Activated CD4-positive, alpha-beta memory T cell treated with anti-CD3 and anti-CD28 coated beads, Interleukin-2, amount 10 ng/mL, durations not matched to agents 7 days and 5 days (primary cell): ENCODE data around the gene NDUFC2. TPM values are rescaled to one million over a fixed set of nuclear protein-coding genes. Genes with fewer than 3 reads are reported as not detected.

Experiments
- CTCF ChIA-PET: fragments of 350-600 bp; sonication (Branson Sonifier 250); formaldehyde crosslinking; loops from one replicate; lab custom pipeline; 2021; ENCODE audit warnings: antibody characterized with exemption, inconsistent platforms; lab: Charles Lee
- POLR2A ChIA-PET: fragments of 350-600 bp; sonication (Branson Sonifier 250); formaldehyde crosslinking; loops from one replicate; lab custom pipeline; 2021; ENCODE audit warnings: antibody characterized with exemption; lab: Charles Lee
- DNase-seq: peaks from one replicate; pipeline ENCODE4 v3.0.0-alpha.2; 2020
- H3K27ac Mint-ChIP-seq: one replicate; pipeline ENCODE4 v1.8.0; 2021; ENCODE audit warnings: mild to moderate bottlenecking, mixed read lengths
- H3K27me3 Mint-ChIP-seq: one replicate; pipeline ENCODE4 v1.8.0; 2021; ENCODE audit warnings: mixed read lengths
- H3K36me3 Mint-ChIP-seq: one replicate; pipeline ENCODE4 v1.8.0; 2021; ENCODE audit warnings: low read depth, mixed read lengths
- H3K4me1 Mint-ChIP-seq: one replicate; pipeline ENCODE4 v1.8.0; 2021; ENCODE audit warnings: mixed read lengths
- H3K4me3 Mint-ChIP-seq: one replicate; pipeline ENCODE4 v1.8.0; 2021; ENCODE audit warnings: mild to moderate bottlenecking, mixed read lengths
- H3K9me3 Mint-ChIP-seq: one replicate; pipeline ENCODE4 v1.8.0; 2021; ENCODE audit warnings: mixed read lengths
- total RNA-seq, 2 experiments: library from RNA; stranded (reverse); gene quantifications; one replicate each; pipeline ENCODE4 v1.2.3, GENCODE V29; 2021

The NDUFC2 gene
- total RNA-seq, 2 experiments from 2014 or later, result 204 to 210 TPM

DNA sequence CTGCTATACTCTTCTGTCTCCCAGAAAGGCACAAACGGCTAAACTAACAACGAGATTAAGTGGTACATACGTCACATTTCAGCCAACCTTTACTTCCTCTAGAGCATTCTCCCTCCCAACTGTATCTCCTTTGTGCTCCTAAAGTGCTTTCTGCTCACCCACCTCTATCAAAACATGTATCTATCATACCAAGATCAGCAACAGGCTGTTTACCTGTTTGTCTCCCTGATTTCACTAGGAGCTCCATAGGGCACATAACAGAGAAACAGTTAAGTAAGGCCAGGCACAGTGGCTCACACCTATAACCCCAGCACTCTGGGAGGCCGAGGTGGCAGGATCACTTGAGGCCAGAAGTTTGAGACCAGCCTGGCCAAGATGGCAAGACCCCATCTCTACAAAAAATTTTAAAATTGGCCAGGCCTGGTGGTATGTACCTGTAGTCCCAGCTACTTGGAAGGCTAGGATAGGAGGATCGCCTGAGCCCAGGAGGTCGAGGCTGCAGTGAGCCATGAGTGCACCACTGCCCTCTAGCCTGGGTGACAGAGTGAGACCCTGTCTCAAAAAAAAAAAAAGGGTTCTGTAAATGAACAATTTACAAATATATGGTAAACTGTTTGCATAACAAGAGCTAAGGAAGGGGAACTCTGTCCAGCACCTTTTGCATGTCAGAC lies 2.8 kb downstream of the NDUFC2 start:
- Mint-ChIP-seq H3K36me3 (peaks cover 26% of the 10 kb centered on the region), H3K4me1 (peaks cover 53% of the 10 kb centered on the region), H3K4me3 (no peak overlapping the region), H3K27me3 (no peaks in the 10 kb centered on the region), H3K27ac (no peak overlapping the region), H3K9me3 (no peaks in the 10 kb centered on the region)
- POLR2A ChIA-PET, result interaction anchor here (0.6 to 1.0 kb wide), 3 partner anchors 37 to 210 kb away, joined by 3 to 5 read pairs (median 4); no protein-coding TSS in a partner anchor
- no peak for DNase-seq
- CTCF ChIA-PET, result interaction anchor here (0.6 to 2.1 kb wide), 4 partner anchors 31 to 488 kb away, joined by 3 to 9 read pairs (median 6); no protein-coding TSS in a partner anchor

DNA sequence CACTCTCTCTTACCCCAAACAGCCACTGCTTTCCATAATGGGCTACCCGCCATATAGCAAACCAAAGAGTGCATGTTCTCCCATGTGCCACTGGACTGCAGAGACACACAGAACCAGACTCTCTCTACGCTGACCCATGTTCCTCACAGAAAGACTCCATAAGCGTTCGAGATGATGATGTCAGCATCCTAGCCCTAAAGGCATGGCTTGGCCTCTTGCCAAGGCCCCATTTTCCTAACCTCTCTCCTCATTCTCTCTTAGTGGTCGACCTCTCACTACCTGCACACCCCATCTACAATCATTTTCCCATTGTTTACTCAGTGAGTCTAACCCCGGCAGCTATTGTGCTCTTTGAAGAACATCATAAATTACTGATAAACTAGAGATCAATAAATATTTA lies 4.9 kb downstream of the NDUFC2 start:
- POLR2A ChIA-PET, result no interaction called here
- DNase-seq, result no peak
- no peak overlapping the region for H3K4me3 Mint-ChIP-seq
- H3K9me3 Mint-ChIP-seq, result no peaks in the 10 kb centered on the region
- H3K36me3 Mint-ChIP-seq, result peaks cover 35% of the 10 kb centered on the region
- CTCF ChIA-PET, result interaction anchor here (0.6 kb wide), 1 partner anchor 585 kb away, joined by 6 read pairs; no protein-coding TSS in a partner anchor
- H3K4me1 Mint-ChIP-seq, result peaks cover 32% of the 10 kb centered on the region
- no peak overlapping the region for H3K27ac Mint-ChIP-seq
- H3K27me3 Mint-ChIP-seq, result no peaks in the 10 kb centered on the region

DNA sequence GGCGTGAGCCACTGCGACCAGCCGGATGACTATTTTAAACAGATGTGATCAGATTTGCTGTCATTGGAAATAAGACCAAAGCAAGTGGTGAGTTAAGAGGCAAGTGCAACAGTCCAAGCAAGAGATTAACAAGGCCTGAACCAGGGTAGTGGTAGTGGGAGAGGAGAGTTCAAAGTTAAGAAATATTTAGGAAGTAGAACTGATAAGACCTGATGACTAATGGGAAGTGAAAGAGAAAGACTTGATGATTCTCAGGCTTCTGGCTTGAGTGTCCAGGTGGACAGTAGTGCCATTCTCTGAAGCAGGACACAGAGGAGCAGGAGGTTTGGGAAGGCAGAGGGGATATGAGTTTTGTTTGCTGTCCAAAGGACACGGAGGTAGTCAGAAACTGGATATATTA lies 7.2 kb downstream of the NDUFC2 start:
- H3K9me3 Mint-ChIP-seq, result no peaks in the 10 kb centered on the region
- H3K27me3 Mint-ChIP-seq, result no peaks in the 10 kb centered on the region
- no peak for DNase-seq
- H3K27ac Mint-ChIP-seq, result no peak overlapping the region
- H3K4me1 Mint-ChIP-seq, result peaks cover 22% of the 10 kb centered on the region
- no peak overlapping the region for H3K4me3 Mint-ChIP-seq
- H3K36me3 Mint-ChIP-seq, result peaks cover 45% of the 10 kb centered on the region
- ChIA-PET CTCF (no interaction called here), POLR2A (no interaction called here)

DNA sequence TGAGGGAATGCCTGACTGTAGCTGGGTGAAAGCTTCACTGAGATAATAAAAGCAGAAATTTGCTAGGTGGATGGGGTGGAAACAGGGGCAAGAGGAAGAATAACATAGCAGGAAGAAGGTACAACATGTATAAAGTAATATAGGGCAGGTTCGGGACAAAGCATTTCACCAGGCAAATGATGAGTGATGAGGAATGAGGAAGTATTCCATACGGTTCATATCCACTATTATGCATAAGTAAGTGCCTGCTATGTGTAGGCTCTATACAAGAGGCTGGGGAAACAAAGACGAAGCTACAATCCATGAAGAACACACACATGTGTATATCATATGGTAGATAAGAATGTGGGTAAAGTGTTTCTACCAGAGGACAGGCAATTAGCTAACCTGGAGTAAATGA lies 7.9 kb downstream of the NDUFC2 start:
- DNase-seq, result no peak
- ChIA-PET POLR2A (no interaction called here), CTCF (no interaction called here)
- Mint-ChIP-seq H3K4me3 (no peak overlapping the region), H3K27ac (no peak overlapping the region), H3K27me3 (no peaks in the 10 kb centered on the region), H3K36me3 (peaks cover 47% of the 10 kb centered on the region), H3K9me3 (no peaks in the 10 kb centered on the region), H3K4me1 (peaks cover 17% of the 10 kb centered on the region)

DNA sequence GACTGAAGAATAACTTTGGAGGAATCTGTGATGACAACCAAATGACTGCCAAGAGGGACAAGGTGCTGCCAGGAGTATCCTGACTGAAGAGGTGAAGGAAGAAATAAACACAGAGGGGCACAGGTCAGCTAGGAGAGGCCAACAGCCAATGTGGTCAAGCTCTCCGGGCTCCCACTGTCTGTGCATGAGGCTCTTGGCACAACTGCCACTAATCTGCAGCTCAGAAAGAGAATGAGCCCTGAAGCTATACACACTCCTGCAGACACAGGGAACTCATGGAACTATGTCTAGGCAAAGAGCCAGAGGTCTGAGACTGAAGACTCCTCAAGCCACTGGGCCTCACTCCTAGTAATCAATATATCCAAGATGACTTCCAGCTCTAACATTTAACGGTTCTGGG lies 9.0 kb downstream of the NDUFC2 start:
- H3K27ac Mint-ChIP-seq, result no peak overlapping the region
- CTCF ChIA-PET, result no interaction called here
- peaks cover 8% of the 10 kb centered on the region for H3K4me1 Mint-ChIP-seq
- peaks cover 46% of the 10 kb centered on the region for H3K36me3 Mint-ChIP-seq
- H3K9me3 Mint-ChIP-seq, result no peaks in the 10 kb centered on the region
- H3K4me3 Mint-ChIP-seq, result no peak overlapping the region
- DNase-seq, result no peak
- H3K27me3 Mint-ChIP-seq, result no peaks in the 10 kb centered on the region
- POLR2A ChIA-PET, result no interaction called here

DNA sequence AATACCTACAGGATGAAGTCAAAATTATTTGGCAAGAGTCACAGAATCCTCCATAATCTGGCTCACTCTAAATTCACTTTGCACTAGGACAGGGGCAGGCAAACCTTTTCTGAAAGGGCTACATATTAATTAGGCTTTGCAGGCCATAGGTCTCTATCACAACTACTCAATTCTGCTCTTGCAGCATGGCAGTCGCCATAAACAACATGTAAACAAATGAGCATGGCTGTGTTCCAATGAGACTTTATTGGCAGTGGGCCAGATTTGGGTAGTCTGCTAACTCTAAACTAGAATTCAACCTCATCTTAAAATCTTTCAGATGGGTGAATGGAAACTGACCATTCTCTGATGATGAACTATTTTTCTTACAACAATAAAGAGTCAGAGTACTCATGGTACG lies 10.2 kb downstream of the NDUFC2 start:
- no peak overlapping the region for H3K4me3 Mint-ChIP-seq
- ChIA-PET CTCF (interaction anchor here (1.2 kb wide), 1 partner anchor 23 kb away, joined by 4 read pairs; no protein-coding TSS in a partner anchor), POLR2A (interaction anchor here (0.9 to 1.4 kb wide), 2 partner anchors 8 to 9 kb away, joined by 3 to 4 read pairs; no protein-coding TSS in a partner anchor)
- no peak for DNase-seq
- peaks cover 41% of the 10 kb centered on the region for H3K36me3 Mint-ChIP-seq
- peaks cover 3% of the 10 kb centered on the region for H3K4me1 Mint-ChIP-seq
- no peak overlapping the region for H3K27ac Mint-ChIP-seq
- no peaks in the 10 kb centered on the region for H3K27me3 Mint-ChIP-seq
- H3K9me3 Mint-ChIP-seq, result no peaks in the 10 kb centered on the region

DNA sequence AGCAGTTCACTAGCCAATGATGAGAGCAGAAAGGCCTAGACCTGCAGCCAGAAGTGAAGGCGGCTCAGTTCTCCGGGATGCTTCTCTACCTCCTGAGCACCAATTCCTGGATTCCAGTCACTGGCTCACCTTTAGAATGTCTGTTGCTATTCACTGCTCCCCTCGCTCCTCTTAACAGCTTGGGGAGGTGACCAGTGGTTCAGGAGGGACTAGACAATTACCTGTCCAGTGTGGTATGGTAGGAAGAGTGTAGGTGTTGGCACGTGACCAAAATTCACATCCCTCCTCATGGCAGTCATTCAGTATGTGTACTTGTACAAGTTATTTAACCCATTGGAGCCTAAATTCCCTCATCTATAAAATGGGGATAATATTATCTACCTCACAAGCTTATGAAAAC lies 12.0 kb downstream of the NDUFC2 start:
- no peak overlapping the region for H3K27ac Mint-ChIP-seq
- peaks cover 40% of the 10 kb centered on the region for H3K36me3 Mint-ChIP-seq
- POLR2A ChIA-PET, result interaction anchor here (0.6 kb wide), 1 partner anchor 1397 kb away, joined by 5 read pairs; no protein-coding TSS in a partner anchor
- H3K9me3 Mint-ChIP-seq, result no peaks in the 10 kb centered on the region
- DNase-seq, result no peak
- H3K4me3 Mint-ChIP-seq, result no peak overlapping the region
- H3K4me1 Mint-ChIP-seq, result peaks cover 3% of the 10 kb centered on the region
- CTCF ChIA-PET, result interaction anchor here (1.9 kb wide), 1 partner anchor 11 kb away, joined by 6 read pairs; no protein-coding TSS in a partner anchor
- H3K27me3 Mint-ChIP-seq, result no peaks in the 10 kb centered on the region

DNA sequence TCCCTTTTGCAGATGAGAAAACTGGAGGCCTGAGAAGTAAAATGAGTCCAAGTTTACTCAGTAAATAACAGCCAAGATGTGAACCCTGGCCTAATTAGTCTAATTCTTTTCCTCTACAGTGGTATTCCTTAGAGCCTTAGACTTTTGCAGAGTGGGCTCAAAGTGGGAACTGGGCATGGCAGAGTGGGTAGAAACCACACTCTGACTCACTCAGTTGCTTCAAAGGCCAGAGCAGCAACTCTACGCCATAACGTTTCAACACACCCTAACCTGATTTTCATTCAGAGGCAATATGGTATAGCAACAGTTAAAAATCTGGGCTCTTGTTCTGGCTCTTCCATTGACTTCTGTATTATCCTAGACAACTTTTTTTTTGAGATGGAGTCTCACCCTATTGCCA lies 13.2 kb downstream of the NDUFC2 start:
- H3K4me1 Mint-ChIP-seq, result no peaks in the 10 kb centered on the region

DNA sequence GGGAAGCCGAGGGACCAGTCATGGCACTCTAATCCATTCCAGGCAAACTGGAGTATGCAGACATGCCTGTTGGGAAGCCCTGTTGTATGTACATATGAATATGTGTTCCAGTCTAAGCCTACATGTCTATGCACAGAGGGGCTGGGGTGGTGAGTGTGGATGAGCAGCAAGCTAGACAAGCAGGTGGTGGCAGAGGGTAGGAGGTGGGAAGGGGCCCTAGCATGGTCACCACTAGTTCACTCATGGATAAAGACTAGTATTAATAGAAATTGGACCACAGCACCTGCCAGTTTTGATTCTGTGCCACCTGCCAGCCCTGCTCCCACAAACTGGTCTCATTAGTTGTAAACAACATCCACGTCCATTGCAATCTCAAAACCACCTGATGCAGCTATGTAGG lies 14.5 kb downstream of the NDUFC2 start:
- no peak overlapping the region for H3K4me3 Mint-ChIP-seq
- H3K27me3 Mint-ChIP-seq, result no peaks in the 10 kb centered on the region
- no peak overlapping the region for H3K27ac Mint-ChIP-seq
- ChIA-PET POLR2A (interaction anchor here (1.5 kb wide), 1 partner anchor 13 kb away, joined by 4 read pairs; no protein-coding TSS in a partner anchor), CTCF (interaction anchor here (0.6 kb wide), 1 partner anchor 352 kb away, joined by 3 read pairs; no protein-coding TSS in a partner anchor)
- peaks cover 27% of the 10 kb centered on the region for H3K36me3 Mint-ChIP-seq
- no peak for DNase-seq
- H3K9me3 Mint-ChIP-seq, result no peaks in the 10 kb centered on the region
- H3K4me1 Mint-ChIP-seq, result no peaks in the 10 kb centered on the region

More for the DNA sequence above, 13.2 kb downstream of the NDUFC2 start:
- no peak overlapping the region for H3K27ac Mint-ChIP-seq
- no peak for DNase-seq
- H3K27me3 Mint-ChIP-seq, result no peaks in the 10 kb centered on the region
- POLR2A ChIA-PET, result interaction anchor here (1.5 kb wide), 1 partner anchor 12 kb away, joined by 4 read pairs; no protein-coding TSS in a partner anchor
- no peaks in the 10 kb centered on the region for H3K9me3 Mint-ChIP-seq
- H3K4me3 Mint-ChIP-seq, result no peak overlapping the region
- peaks cover 31% of the 10 kb centered on the region for H3K36me3 Mint-ChIP-seq
- CTCF ChIA-PET, result interaction anchor here (1.1 kb wide), 1 partner anchor 20 kb away, joined by 4 read pairs; no protein-coding TSS in a partner anchor

DNA sequence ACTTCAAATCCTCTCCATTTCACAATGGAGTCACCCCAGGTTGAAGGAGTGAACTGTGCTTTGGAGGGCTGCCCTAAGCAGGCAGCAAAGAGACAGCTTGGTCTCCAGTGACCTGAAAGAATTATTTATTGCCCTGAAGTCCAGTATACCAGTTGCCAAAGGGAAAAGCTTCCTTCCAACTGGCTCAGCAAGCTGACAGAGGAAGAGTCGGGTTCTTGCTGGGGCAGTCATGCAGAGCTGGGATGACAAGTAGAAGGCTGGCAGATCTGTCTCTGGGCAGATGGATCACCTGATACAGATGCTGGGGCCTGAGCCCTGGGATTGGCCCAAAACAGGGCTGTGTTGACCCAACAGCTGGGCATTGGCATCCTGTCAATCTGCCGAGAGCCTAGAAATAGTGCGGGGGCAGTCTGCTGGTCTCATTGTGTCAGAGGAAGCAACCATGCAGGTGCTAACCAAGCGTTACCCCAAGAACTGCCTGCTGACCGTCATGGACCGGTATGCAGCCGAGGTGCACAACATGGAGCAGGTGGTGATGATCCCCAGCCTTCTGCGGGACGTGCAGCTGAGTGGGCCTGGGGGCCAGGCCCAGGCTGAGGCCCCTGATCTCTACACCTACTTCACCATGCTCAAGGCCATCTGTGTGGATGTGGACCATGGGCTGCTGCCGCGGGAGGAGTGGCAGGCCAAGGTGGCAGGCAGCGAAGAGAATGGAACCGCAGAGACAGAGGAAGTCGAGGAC lies 16.1 kb downstream of the NDUFC2 start, which contains the start of gene THRSP:
THRSP (plus strand) TSS at position 422 of the 742 bp plus-strand sequence; CDS start at position 443, 21 bp downstream.
- POLR2A ChIA-PET, result no interaction called here
- DNase-seq, result no peak

DNA sequence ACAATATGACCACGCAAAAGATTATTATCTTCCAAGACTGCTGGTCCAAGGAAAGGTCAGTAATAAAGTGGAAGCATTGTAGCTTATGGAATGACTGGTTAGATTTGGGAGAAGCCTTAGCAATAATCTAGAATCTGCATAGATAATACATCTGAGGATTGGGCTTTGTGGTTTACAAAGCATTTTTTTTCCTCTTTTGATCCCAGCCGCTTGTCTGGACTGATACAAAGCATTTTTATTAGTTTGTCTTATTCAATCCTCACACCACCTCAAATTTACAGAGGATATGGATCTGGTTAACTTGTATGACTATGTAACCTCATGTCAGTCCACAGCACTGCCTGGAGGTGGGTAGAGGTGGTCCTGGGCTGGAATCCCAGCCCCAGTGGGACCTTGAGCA lies 17.0 kb downstream of the NDUFC2 start:
- POLR2A ChIA-PET, result no interaction called here
- no peak for DNase-seq
- H3K27me3 Mint-ChIP-seq, result no peaks in the 10 kb centered on the region

More for the DNA sequence above, 16.1 kb downstream of the NDUFC2 start, which contains the start of gene THRSP:
- Mint-ChIP-seq H3K4me1 (no peaks in the 10 kb centered on the region), H3K27ac (no peak within 1 kb of the TSS), H3K9me3 (no peaks in the 10 kb centered on the region), H3K4me3 (no peak within 1 kb of the TSS), H3K27me3 (no peaks in the 10 kb centered on the region), H3K36me3 (peaks cover 16% of the 10 kb centered on the region)
- CTCF ChIA-PET, result interaction anchor here (0.7 kb wide), 1 partner anchor 17 kb away, joined by 3 read pairs; no protein-coding TSS in a partner anchor

DNA sequence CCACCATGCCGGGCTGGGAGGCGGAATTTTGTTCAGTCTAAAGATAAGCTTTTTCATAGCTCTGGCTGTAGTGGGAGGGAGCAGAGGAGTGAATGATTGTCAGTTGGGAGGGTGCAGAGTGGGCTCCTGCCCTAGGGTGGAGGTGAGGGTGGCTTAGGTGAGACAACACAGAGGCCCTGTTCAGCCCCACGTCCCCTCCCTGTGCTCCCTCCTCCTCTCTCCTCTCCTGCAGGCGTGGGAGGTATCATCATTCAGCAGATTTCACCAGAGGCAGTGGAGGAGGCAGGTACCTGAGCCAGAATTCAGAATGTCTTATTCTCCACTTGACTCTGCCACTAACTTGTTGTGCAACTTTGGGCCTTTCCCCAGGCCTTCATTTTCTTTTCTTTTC lies 17.7 kb downstream of the NDUFC2 start:
- Mint-ChIP-seq H3K4me3 (no peak overlapping the region), H3K4me1 (no peaks in the 10 kb centered on the region), H3K27ac (no peak overlapping the region), H3K36me3 (peaks cover 6% of the 10 kb centered on the region), H3K9me3 (no peaks in the 10 kb centered on the region), H3K27me3 (no peaks in the 10 kb centered on the region)
- no peak for DNase-seq
- CTCF ChIA-PET, result no interaction called here
- POLR2A ChIA-PET, result interaction anchor here (1.2 kb wide), 1 partner anchor 18 kb away, joined by 3 read pairs; the partner anchor contains the start of gene NDUFC2

More for the DNA sequence above, 17.0 kb downstream of the NDUFC2 start:
- H3K9me3 Mint-ChIP-seq, result no peaks in the 10 kb centered on the region
- CTCF ChIA-PET, result interaction anchor here (0.7 kb wide), 1 partner anchor 16 kb away, joined by 3 read pairs; no protein-coding TSS in a partner anchor
- no peak overlapping the region for H3K27ac Mint-ChIP-seq
- no peaks in the 10 kb centered on the region for H3K4me1 Mint-ChIP-seq
- no peak overlapping the region for H3K4me3 Mint-ChIP-seq
- peaks cover 11% of the 10 kb centered on the region for H3K36me3 Mint-ChIP-seq
